SW480 (cell line): Measurements from ENCODE around the gene MAGIX.
"Not testable (repeated sequence)": the region's sequence is repeated elsewhere in the genome, so short reads cannot be mapped to it uniquely, and the experiment has no call there.

Experiments used
- DNase-seq: peaks from one replicate; pipeline ENCODE4 v3.0.0-alpha.2; 2016; ENCODE audit warnings: low spot score

Gene MAGIX

GRCh38 chrX:49162620-49163019 is at the start of gene MAGIX:
TSS of gene MAGIX (plus strand) at chrX:49162758. CDS start at chrX:49162890, 132 bp downstream.
- no peak for DNase-seq

DNA sequence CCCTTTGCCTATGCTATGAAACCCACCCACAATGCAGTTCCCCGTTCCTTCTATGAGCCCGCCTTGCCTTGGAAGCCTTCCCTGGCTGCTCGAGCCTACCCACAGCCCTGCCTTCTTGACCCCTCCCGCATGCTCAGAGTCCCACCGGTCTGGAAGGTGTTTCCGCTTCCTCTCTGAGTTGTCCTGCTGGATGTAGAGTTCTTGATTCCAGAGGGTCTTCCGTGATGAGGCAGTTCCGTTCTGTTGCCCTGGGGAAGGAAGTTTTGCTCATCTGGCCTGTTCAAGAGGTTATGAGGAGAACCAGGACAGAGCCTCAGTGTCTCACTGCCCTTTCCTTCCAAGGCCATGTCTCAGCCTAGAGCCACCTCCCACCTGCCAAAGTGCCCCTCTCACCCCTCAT is 46.5 kb upstream of the MAGIX start:
- no peak for DNase-seq

DNA sequence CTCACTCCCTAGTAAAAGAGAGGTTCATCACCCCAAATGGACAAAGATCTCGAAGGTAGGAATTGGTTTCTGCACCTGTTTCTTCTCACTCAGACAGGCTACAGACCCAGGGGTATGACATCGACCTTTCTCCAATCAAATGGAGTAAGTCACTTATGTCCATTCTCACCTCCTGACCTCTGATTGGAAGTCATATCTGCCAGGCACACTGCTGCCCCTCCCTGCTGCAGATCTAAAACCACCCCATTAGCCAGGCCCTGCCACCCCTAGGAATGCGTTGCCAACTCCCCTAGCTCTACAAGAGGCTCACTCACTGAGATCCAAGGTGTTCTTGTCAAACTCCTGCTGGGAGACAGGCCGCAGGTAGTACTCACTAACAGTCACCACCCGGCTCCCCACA is 45.8 kb upstream of the MAGIX start:
- no peak for DNase-seq

DNA sequence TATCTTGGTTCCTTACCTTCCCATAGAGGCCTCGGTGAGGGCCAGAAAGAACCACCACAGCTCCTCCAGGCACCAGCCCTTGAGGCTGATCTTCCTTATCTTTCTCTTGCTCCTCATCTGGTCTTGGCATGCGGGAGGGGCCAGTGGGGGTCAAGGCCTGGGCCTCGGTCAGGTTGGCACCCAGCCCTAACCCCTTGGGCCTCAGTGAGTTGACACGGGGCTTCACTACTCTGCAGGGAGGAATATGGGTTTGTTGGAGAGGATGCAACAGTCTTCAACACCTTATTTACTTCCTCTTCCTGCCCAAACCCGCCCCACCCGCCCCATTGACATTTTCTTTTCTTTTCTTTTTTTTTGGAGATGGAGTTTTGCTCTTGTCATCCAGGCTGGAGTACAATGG is 45.0 kb upstream of the MAGIX start:
- no peak for DNase-seq

DNA sequence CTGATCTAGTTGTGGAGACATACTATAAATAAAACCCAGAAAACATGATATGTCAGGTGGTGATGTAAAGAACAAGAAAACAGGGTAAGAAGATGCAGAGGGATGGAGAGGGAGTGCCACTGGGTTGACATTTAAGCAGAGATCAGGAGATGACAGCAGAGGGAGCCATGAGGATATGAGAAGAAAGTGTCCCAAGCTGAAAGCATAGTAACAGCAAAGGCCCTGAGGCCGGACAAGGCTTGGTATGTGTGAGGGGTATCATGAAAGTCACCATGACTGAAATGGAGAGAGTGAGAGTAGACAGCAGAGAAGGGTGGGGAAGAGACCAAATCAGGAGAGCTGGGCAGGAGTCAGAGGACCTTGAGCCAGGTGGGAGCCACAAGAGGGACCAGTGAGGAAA is 42.5 kb upstream of the MAGIX start:
- DNase-seq, result no peak

GRCh38 chrX:49122499-49122898 is 40.1 kb upstream of the MAGIX start:
- DNase-seq, result no peak

DNA sequence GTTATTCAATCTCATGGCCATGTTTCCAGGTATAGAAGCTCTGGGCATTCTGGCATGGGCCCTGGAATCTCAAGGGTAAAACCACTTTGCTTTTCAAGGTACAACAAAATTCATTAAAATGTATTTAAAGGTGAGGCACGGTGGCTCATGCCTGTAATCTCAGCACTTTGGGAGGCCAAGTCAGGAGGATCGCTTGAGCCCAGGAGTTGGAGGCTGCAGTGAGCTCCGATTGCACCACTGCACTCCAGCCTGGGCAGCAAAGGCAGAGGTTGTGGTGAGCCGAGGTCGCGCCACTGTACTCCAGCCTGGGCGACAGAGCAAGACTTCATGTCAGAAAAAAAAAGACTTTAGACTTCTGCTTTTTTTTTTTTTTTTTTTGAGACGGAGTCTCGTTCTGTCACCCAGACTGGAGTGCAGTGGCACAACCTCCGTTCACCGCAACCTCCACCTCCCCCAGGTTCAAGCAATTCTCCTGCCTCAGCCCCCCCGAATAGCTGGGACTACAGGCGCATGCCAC is 34.8 kb upstream of the MAGIX start:
- not testable (repeated sequence) for DNase-seq

DNA sequence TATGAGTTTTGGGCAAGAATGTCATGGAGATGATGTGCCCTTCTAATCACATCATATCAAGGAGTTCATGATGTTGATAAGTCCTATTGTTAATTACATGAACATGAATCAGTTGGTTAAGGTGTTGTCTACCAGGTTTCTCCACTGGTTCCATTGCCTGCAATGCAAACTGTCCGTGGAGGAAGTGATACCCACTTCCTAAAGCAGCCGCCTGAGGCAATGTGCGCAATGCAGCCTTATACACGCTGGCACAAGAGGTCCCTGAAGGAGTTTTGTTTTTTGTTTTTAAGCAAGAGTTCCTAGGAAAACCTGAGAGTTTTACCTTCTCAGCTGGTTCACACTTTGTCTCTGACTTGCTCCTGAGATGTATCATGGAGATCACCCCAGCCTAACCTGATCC is 33.1 kb upstream of the MAGIX start:
- DNase-seq, result no peak

GRCh38 chrX:49132275-49132674 is 30.3 kb upstream of the MAGIX start:
- not testable (repeated sequence) for DNase-seq

DNA sequence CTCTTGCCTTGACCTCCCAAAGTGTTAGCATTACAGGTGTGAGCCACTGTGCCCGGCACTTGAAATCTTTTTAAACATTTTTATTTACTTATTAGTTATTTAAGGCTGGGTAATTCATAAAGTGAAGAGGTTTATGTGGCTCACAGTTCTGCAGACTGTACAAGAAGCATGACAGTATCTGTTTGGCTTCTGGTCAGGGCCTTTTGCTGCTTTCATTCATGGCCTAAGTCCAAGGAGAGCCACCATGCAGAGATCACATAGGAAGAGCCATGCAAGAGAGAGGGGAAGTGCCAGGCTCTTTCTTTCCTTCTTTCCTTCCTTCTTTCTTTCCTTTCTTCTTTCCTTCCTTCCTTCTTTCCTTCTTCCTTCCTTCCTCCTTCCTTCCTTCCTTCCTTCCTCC is 28.8 kb upstream of the MAGIX start:
- no peak for DNase-seq

GRCh38 chrX:49137492-49137891 is 25.1 kb upstream of the MAGIX start:
- peak; percentile 23 for DNase-seq

GRCh38 chrX:49139713-49140112 is 22.8 kb upstream of the MAGIX start:
- DNase-seq, result no peak

DNA sequence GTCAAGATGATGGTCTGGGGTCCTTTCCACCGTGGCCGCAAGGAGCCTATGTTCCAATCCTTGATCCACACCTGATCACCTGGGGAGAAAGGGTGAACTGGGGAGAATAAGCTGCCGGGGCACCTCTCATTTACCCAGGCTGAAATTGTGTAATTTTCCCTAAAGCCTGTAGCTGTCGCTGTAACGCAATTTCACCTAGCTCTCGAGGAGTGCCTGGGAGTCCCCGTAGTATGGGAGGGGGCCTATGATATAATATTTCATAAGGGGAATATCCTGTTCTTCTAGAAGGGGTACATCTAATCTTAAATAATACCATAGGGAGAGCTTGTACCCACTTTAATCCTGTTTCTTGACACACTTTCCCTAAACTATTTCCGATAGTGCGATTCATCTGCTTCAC is 20.3 kb upstream of the MAGIX start:
- not testable (repeated sequence) for DNase-seq

DNA sequence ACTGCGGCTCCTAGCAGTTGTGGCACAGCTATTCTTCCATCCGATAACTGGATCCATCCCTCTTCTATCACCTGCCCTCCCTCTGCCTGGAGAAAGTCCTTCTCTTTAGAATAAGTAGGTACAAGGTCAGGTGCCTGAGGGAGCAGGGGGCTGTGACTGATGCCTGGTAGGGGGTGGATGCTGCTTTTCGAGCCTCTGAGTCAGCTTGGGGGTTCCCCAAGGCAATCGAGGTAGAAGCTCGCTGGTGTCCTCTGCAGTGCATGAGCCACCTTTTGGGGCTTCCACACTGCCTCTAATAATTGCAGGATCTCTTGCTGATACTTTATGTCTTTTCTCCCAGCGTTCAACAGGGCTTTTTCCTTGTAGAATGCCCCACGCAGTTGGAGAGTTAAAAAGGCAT is 19.4 kb upstream of the MAGIX start:
- not testable (repeated sequence) for DNase-seq

GRCh38 chrX:49147282-49147681 is 15.3 kb upstream of the MAGIX start:
- no peak for DNase-seq

GRCh38 chrX:49147936-49148335 is 14.6 kb upstream of the MAGIX start:
- no peak for DNase-seq

- peak; percentile 25 for DNase-seq
Observed at GRCh38 chrX:49148390-49149100, 14.0 kb upstream of the MAGIX start.

- not testable (repeated sequence) for DNase-seq
Observed at GRCh38 chrX:49149291-49149690, 13.3 kb upstream of the MAGIX start.

GRCh38 chrX:49153467-49153866 is 9.1 kb upstream of the MAGIX start:
- no peak for DNase-seq

DNA sequence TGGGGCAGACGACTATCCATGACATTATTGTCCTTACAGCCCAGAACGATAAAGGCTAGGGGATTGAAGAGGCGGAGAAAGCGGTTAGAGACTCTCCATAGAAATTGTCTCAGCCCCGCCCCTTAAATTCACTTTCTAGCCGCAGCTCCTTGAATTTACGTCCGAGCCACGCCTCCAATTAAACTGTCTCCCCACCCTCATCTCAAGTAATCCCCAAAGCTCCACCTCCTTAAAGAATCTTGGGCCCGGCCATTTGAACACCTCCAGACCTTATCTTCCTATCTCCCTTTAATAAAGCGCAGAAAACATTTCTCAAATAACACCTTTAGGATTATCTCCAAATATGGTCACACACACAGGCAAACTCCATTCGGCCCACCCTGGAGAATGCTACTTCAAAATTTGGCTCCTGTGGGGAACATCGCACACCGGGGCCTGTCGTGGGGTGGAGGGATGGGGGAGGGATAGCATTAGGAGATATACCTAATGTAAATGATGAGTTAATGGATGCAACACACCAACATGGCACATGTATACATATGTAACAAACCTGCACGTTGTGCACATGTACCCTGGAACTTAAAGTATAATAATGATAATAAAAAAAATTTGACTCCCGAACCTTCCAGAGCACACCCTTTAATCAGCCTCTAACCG is 7.2 kb upstream of the MAGIX start:
- DNase-seq, result peak; percentile 43

DNA sequence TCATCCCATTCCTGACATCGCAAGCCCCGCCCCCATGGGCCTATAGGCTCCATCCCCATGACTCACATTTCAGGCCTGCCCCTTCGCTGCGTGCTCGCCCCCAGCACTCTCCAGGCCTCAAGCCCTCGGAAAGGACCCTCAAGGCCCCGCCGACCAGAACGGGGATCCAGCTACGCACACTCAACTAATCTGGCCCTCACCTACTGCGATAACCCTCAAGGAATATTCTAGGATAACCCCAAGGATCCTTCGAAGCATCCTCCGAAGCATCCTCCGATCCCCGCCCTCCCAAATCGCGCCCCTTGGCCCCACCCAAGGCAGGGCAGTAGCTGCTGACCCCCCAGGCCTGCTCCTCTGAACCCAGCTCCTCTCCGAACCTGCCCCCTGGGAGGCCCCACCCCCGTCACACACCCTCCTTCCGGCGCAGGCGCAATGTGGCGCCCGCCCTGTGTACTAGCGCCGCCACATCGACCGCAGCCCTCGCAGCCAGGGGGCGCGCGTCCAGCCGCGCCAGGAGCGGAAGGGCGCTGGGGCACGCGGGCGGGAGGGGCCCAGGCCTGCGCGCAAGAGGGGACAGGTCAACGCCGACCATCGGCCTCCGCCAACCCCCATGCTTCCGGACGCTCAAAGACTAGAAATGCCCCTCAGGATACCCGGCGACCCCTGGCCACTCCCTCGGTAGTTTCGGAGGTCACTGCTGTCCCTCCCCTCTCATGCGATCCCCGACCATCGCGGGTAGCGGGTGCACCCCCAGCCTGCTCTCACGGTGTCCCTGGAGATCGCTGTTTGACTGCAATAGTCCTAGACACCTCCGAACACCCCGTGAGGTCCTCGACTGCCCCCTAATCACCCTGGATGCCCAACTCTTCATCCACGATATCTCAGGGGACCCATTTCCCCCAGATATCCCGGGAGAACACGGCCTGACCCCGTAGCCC is 6.4 kb upstream of the MAGIX start:
- peak; percentile 91 for DNase-seq

- no peak for DNase-seq
Observed at GRCh38 chrX:49157194-49157593, 5.4 kb upstream of the MAGIX start.
